GM19438 (cell line): Measurements from ENCODE around the gene DEPDC5.
"Not testable (repeated sequence)": the region's sequence is repeated elsewhere in the genome, so short reads cannot be mapped to it uniquely, and the experiment has no call there.

ENCODE experiments used
- ATAC-seq: cut with Tn5 transposase; IDR thresholded peaks from one replicate; pipeline ENCODE4 v1.9.1; 2021; ENCODE audit warnings: low read depth; ENCODE audit not compliant: unreplicated experiment

DEPDC5 gene

GRCh38 chr22:31748490-31748889 is 5.3 kb upstream of the DEPDC5 start:
- no peak for ATAC-seq

GRCh38 chr22:31749636-31750364 is 4.0 kb upstream of the DEPDC5 start, which contains the start of gene PRR14L:
Gene PRR14L, minus strand, starts transcription at chr22:31750132. Its CDS starts 11,272 bp downstream, at chr22:31738860.
- ATAC-seq, result peak; percentile 58

GRCh38 chr22:31750365-31751284 is 3.2 kb upstream of the DEPDC5 start:
- ATAC-seq, result no peak

GRCh38 chr22:31752096-31752847 is 1.5 kb upstream of the DEPDC5 start:
- no peak for ATAC-seq

- peak; percentile 2 for ATAC-seq
These were observed 700 bp upstream of the DEPDC5 start for GRCh38 chr22:31753005-31753633.

GRCh38 chr22:31754813-31755212 is 994 bp downstream of the DEPDC5 start:
- ATAC-seq, result no peak

- ATAC-seq, result no peak
These were observed 3.4 kb downstream of the DEPDC5 start for GRCh38 chr22:31757265-31757664.

GRCh38 chr22:31758860-31759259 is 5.0 kb downstream of the DEPDC5 start:
- ATAC-seq, result not testable (repeated sequence)

GRCh38 chr22:31764785-31765184 is 11.0 kb downstream of the DEPDC5 start:
- ATAC-seq, result no peak

- no peak for ATAC-seq
These were observed 14.7 kb downstream of the DEPDC5 start for GRCh38 chr22:31768422-31769059.

- ATAC-seq, result no peak
These were observed 19.6 kb downstream of the DEPDC5 start for GRCh38 chr22:31773416-31773815.

- ATAC-seq, result no peak
These were observed 22.4 kb downstream of the DEPDC5 start for GRCh38 chr22:31776231-31776630.

- ATAC-seq, result no peak
These were observed 36.0 kb downstream of the DEPDC5 start for GRCh38 chr22:31789803-31790202.

GRCh38 chr22:31790240-31790639 is 36.4 kb downstream of the DEPDC5 start:
- peak; percentile 70 for ATAC-seq

- ATAC-seq, result not testable (repeated sequence)
These were observed 45.5 kb downstream of the DEPDC5 start for GRCh38 chr22:31799358-31799757.

GRCh38 chr22:31800065-31800464 is 46.2 kb downstream of the DEPDC5 start:
- no peak for ATAC-seq

GRCh38 chr22:31800861-31801260 is 47.0 kb downstream of the DEPDC5 start:
- ATAC-seq, result not testable (repeated sequence)

GRCh38 chr22:31802575-31802974 is 48.8 kb downstream of the DEPDC5 start:
- no peak for ATAC-seq

GRCh38 chr22:31806751-31807150 is 52.9 kb downstream of the DEPDC5 start:
- no peak for ATAC-seq
